ENCODE measurements around the gene CLMP.

Gene CLMP

DNA sequence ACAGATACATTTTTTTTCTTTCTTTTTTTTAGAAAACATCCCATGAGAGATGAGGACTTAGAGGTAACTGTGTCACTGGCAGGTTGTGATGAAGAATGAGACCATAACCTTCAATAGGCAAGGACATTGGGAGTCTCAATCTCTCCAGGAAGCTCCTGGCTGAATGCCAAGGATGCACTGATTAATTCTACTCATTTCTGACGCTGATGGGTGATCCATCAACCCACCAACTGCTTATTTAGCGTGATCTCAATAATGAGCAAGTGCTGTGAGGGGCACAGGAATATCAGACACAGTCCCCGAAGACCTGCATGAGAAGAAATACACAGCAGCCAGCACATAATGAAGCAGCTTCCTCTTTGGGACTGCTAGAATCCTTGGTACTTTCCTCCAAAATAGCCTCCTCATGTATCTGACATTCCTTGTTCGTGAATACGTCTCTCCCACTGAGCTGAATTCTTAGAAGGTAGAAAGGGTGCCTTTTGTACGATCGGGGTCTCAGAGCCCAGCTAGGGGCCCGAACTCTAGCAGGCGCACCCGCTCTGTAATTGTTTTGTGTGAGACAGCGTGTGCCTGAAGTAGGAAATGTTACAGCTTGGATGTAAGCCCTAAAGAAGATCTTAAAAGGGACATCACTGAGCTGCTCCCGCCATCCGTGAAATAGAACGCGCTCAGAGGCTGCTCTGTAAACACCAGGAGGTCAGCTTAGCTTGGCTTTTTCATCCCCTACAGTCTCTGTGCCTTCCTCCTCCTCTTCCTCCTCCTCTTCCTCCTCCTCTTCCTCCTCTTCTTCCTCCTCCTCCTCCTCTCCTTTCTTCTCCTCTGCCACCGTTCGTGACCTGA lies 7.2 kb downstream of the CLMP start:
- DNase-seq = peak; percentile 59

DNA sequence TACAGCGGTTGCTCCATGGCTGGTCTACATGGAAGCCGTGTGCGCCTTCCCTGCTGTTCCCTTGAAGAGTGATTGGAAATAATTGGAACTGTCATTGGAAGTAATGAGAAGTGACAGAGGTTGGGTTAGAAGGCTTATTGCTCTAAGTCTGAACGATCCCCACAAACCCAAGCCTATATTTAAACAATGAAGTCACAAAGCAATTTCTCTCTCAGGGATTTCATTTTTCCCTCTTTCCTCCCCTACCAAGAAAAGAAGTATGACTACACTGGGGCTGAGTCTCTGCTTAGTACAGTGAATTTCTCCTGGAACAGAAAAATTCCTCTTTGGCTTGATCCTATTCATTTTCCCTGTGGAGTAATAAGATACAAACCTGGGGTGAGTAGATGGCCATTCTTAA lies 7.8 kb downstream of the CLMP start:
- no peak for DNase-seq

DNA sequence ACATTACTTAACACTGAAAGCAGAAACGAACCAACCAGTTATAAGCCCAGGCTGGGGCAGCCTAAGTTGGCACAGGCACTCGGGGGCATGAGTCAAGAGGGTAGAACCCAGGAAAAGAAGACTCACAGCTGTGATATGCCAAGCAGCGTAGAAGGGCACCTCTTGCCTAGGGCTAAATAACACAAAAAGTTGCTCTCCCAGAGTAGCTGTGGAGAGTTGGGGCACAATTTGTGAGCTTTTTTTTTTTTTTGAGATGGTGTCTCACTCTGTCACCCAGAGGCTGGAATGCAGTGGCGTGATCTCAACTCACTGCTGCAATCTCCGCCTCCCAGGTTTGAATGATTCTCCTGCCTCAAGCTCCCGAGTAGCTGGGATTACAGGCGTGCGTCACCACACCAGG lies 8.8 kb downstream of the CLMP start:
- no peak for DNase-seq

DNA sequence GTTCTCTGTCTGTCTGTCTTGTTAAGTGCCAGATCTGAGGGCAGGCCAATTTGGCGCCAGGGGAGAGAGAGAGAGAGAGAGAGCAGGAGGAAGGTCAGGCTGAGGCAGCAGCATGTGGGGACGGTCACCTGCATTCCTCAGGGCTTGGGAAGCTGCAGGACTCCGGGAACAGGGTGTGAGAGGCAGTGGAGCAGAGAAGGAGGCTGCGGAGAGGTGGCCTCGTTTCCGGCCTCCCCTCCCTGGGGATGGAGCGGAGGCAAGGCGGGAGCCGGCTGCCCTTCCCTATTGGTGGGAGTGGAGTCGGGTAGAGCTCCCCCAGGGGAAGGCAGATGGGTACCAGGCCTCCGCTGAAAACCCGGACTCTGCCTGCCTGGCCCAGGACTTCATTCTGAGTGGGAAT lies 9.7 kb downstream of the CLMP start:
- DNase-seq = no peak

DNA sequence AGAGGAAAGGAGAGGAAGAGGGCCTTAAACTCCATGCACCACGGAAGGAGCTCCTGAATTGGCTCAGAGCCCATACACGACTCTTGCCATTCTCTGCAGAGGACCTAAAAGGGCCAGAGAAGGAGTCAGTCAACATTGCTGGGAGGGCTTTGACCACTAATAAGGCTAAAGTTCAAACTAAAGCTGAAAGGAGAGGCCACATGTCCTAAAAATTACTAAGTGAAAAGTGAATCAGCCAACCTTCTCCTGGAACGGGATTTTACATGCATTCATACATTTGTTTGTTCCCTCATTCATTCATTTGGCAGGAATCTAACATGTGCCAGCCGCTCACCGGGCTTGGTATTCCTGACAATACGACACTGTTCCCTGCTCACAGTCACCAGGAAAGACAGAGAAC lies 10.5 kb downstream of the CLMP start:
- DNase-seq = no peak

DNA sequence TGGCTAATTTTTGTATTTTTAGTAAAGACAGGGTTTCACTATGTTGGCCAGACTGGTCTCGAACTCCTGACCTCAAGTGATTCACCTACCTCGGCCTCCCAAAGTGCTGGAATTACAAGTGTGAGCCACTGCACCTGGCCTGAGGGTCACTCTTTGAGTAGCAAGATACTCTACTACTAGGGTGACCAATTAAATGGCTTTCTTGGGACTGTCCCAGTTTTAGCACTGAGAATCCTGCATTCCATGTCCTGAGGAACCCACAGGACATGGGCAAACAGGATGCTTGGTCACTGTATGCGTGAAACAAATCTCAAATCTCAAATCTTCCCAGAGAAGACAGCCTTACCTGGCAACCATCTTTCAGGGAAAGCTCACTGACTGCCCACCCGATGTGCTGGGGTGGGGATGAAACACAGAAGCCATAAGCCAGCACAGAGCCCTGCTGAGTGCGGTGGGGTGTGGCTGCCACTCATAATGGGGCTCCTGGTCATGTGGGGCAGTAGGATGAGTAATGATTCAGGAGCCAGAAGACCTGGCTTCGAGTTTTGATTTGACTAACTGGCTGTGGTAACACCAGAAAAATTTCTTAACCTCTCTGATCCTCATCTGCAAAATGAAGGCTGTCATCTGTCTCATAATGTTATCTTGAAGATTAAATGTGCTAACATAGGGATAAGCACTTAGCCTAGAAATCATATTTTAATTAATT lies 11.5 kb downstream of the CLMP start:
- DNase-seq = no peak

DNA sequence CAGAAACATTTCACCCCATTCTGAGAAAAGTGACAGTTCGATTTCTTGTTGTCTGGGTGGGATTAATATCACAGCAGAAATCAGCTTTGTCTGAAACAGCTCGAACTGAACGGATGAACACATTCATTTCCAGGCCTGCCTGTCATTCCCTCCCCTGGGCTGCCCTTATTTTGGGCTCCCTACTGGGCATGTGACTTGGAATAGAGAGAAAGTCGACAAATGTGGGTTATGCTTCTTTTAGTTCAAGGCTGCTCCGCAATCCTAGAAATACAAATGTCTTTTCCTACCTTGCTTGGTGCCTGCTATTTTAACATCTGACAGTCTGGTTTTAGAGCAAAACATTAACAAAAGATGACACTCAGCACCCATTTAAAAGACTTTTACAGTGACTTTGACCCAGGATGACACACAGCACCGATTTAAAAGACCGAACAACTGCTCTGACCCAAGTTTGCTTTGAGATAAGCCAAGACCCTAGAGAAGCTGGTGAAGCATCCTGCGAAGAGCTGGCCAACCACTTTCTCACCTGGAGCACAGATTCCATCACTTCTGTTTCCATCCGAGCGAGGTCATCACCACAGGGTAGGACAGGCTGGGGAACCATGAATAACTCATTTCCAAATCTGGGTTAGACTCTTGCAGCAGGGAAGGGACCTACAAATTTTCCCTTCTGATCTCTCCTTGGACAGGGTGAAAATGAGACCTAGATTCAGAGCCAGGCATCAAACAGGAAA lies 13.1 kb downstream of the CLMP start:
- DNase-seq = no peak

DNA sequence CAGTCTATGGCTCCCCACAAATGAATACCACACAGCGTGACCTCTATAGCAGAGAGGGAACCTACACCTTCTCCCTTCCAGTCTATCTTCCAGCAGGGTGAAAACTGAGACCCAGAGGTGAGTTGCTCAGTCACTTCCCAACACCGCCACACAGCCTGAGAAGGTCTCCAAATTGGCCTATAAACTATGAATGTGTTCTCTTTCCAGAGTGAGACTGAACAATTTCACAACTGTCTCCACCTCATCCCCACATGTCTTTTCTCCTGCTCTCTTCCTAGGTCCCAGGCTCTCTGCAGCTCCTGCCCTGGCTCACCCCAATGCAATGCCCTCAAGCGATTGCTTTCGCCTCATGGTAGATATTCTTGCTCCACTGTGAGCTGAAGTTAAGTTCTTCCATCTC lies 14.0 kb downstream of the CLMP start:
- no peak for DNase-seq

DNA sequence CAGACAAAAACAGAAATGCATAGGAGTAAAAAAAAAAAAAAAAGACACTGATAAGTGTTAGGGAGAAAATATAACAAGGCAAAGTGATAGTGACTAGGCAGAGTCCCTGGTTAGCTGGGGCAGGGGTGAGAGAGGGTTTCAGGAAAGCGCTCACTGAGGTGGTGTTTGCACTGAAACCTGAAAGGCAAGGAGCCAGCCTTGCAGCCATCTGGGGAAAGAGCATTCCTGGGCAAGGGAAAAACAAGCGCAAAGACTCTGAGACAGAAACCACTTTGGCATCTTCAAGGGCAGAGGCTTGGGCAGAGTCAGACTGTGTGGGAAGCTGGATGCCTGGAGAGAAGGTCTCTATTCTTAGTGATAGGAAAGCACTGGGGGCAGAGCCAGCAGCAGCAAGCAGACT lies 14.5 kb downstream of the CLMP start:
- DNase-seq = no peak

DNA sequence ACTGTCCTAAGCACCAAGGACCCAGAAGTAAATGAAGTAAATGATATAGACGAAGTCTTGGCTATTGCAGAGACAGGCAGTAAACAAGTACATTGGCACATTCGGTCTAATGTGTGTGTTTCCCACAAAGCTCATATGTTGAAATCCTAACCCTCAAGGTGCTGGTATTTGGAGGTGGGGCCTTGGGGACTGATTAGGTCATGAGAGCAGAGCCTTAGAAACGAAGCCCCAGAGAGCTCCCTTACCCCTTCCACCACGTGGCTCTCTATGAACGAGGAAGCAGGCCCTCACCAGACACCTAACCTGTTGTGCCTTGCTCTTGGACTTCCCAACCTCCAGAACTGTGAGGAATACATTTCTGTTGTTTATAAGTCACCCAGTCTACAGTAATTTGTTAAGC lies 14.9 kb downstream of the CLMP start:
- no peak for DNase-seq

DNA sequence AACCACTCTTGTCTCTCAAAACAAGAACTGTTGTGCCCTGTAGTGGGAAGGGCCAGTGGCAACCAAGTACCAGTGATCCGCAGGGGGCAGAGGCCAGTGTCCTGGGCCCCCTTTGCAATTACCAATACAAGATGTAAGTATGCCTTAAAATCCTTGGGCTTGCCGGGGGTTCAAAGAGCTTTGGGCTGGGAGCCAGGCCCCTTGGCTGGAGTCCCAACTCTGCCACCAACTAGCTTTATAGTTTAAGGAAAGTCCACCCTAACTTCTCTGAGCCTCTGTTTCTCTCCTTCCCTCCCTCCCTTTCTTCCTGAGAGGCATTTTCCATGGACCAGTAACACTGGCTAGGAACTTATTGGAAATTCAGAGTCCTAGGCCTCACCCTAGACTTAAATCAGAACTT lies 15.5 kb downstream of the CLMP start:
- no peak for DNase-seq

DNA sequence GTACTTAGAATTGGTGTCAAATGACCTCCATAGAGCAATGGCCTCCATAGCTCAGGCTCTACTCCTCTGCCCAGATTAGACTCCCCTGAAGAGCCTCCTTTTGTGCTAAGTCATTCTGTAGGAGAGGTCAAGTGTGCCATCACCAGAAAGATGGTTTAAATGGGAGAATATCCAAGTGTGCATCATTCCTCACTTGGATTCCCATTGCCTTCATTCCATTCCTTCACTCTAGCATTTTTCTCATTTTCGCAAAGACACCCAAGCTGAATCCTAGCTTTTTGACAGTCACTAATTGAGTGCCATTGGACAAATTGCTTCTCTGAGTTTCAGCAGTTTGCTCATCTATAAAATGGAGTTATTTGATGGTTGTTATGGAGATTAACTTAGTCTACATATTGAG lies 16.9 kb downstream of the CLMP start:
- no peak for DNase-seq

DNA sequence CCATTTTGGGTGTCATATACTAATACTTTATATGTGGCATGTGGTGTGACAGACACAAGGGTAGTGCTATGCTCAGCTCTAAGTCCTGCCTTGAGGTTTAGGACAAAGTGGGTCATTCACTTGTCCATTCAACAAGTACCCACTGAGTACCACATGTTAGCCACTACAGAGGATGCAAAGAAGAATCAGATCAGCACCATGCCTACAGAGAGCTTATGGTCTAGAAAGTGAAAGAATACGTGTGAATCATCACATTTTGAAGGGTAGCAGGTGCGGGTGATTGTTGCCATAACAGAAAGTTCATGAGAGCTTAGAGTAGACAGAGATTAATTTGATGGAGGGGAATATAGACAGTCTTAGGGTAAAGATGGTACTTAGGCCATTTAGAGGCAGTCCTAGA lies 18.3 kb downstream of the CLMP start:
- DNase-seq = no peak

DNA sequence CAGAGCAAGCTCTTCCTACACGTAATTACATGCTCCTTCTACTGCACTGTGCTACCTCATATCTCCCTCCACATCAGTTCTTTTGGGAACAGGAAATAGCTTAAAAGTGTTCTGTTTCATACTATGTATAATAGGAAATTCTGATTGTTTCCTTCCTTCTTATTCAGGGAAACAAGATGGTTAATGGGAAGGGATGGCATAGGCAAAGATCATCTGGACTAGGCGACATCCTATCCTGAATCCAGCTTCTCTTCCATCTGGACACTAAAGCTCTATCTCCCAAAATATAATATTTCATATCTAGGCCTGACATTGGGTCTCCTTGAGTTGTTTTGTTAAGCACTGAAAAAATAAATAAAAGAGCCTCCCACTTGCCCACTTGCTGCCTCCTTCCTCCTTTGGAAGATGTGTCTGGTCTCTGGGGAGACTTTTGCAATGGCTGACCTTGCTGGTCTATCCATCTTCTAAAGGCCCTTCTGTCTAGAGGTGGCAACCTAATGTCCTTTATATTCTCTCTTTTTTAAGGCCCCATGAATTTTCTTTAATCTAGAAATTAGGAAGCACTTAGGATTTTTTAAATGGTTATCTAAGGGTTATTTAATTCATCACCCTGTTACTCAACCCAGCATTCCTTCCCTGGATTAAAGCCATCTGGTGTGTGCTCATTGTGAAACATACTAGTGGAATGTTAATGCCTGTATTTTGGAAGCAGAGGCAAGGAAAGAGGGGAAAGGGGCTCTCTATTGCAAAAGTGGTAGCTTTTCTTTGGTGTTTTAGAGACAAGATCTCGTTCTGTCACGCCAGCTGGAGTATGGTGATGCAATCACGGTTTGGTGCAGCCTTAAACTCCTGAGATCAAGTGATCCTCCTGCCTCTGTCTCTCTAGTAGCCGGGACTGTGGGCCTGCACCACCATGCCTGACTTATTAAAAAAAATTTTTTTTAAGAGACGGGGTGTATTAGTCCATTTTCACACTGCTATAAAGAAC lies 20.6 kb downstream of the CLMP start:
- no peak for DNase-seq

DNA sequence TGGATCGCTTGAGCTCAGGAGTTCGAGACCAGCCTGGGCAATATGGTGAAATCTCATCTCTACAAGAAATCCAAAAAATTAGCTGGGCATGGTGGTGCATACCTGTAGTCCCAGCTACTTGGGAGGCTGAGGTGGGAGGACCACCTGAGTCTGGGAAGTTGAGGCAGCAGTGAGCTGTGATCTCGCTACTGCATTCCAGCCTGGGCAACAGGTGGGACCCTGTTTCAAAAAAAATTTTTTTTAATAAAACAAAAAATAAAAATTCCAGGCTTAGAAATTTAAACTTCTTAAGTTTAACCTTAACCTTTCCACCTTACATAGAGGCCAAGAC lies 21.2 kb downstream of the CLMP start:
- no peak for DNase-seq

DNA sequence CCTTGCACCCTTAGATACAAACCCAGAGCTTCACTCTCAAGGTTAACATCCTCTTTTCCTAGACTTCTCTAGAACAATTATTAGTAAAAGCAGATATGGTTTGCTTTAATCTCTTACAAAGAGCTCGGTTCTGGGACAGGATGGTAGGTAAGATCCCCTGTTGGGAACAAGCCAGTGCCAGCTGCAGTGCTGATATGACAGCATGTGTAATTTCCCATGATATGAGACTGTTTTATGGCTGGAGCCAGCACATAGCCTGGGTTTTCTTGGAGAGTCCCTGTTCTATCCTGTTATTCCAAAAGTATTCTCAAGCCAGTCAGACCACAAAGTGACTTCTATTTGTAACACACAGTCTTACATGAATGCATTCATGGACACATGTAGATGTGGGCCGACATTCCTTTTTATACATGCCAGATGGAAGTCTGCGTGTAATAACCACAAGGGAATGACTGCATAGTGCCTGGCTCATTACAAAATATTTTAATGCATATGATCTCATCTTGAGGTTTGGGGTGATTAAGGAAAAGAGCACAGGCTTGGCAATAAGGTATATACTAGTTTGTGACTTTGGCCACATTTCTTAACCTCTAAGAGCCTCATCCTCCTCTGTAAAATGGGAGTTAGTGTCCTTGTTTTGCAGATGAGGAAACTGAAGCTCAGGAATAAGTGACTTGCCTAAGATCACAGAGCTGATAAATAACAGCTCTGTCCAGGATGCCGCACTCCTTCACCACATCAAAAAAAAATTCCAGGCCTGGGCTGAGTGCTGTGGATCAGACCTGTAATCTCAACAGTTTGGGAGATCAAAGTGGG lies 21.8 kb downstream of the CLMP start:
- DNase-seq = no peak

DNA sequence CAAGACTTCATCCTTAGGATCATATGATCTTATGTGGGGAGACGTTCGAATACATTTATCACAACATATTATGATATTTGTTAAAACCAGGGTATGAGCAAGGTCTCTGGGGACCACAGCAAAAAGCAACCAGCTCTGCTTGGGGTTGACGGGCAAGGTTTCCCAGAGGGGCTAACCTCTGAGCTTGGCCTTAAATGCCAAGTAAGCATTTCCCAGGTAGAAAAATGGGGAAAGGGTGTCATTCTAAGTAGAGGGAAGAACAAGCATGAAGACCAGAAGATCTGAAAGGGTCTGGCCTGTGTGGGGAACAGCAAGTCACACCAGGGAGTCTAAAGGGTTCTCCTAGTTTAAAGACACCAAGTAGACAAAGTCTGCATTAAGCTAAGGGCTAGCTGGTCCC lies 24.1 kb downstream of the CLMP start:
- DNase-seq = no peak

DNA sequence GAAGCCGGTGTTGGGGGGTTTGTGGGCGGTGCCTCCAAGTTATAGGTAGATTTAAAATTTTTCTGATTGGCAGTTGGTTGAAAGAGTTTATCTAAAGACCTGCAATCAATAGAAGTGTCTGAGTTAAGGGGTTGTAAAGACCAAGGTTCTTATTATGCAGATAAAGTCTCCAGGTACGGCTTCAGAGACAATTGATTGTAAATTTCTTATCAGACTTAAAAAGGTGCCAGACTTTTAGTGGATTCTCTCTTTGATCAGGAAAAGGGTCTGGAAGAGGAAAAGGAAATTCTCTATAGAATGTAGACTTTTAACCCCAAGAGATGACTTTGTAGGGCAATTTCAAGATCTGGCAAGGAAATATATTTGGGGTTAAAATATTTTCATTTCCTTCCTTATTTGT lies 25.2 kb downstream of the CLMP start:
- no peak for DNase-seq

DNA sequence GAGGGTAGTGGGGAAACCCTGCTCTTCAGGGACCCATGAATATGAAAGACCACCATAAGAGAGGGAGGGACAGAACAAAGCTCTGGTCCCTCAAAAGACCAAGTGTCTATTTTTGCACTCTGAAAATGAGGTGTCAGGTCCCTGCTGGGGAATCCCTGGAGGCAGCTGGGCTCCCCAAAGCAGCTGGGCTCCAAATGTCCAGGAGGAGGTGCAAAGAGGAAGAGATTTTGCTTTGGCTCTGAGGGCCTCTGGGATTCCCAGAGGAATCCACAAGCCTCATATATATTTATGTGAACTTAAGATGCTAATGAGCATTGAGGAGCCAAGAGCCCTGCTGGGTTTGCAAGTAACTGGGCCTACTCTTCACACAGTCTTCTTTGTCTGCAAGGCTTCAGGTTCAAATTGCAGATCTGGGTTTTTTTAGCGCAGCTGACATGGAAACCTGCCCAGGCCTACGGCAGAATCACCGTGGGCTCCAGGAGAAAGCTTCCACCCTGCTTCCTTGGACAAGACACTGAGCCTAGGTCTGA lies 26.0 kb downstream of the CLMP start:
- DNase-seq = no peak

DNA sequence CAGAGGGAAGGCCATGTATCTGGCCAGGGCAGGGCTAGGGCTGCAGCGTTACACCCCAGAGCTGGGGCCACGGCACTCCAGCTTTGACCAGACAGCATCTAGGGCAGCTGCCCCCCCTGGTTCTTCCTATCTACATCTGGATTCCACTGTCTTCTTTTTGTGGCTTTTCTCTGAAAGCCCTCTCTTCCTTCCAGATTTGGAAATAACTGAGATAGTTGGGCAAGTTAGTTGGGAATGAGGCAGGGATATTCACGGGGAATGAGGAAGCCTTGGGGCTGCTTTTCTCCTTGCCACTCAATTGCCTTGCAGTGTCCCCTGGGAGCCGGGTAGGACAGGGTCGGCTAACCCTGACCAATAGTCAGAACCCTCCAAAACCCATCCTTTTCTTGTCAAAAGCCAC lies 26.8 kb downstream of the CLMP start:
- no peak for DNase-seq

DNA sequence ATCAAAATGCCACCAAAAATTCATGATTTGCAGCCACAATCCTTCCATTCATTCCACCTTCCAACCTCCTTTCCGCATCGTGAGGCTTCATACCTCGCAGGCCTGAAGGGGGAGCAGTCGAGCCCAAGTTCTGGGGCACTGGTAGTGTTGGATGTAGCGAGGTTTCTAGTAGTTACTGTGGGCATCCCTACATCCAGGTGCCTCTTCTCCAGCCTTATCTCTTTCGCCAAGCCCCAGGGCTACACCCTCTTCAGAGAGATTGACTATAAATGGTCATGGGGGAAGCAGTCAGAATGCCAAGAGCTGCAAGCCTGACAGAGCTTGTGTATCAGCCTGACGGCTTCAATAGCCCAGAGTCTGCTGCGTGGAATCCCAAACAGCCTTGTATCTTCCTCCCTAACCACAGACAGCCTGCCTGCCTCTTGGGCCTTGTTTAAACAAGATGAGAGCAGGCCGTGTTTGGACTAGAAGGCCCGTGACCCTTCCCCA lies 28.9 kb downstream of the CLMP start:
- peak; percentile 24 for DNase-seq

Measured in NCI-H1092 treated with DMSO at 0.1 percent for 48 hours (cell line).